HepG2 (cell line): ENCODE data around the gene SMIM41. TPM values are rescaled to one million over a fixed set of nuclear protein-coding genes. Genes with fewer than 3 reads are reported as not detected.

Source experiments
- ATAC-seq: fragments of 200-7000 bp; cut with Tn5 transposase; 3 replicates; pipeline ENCODE4 v1.9.1; 2020; ENCODE audit warnings: mild to moderate bottlenecking, moderate library complexity
- BruUV-seq: library from RNA; stranded (reverse); fragments of 400-500 nt; replicated peaks from 2 replicates; lab custom pipeline; 2021; lab: Mats Ljungman, UMichigan
- CTCF ChIA-PET: fragments of 300-600 bp; formaldehyde crosslinking; extraction: SDS; loops from one replicate; lab custom pipeline; 2021; ENCODE audit warnings: low total read pairs, inconsistent platforms, low intra/inter-chr PET ratio; lab: Yijun Ruan, JAX
- POLR2A ChIA-PET: fragments of 350-600 bp; sonication (Branson Sonifier 250); formaldehyde crosslinking; loops from one replicate; lab custom pipeline; 2020; ENCODE audit warnings: antibody characterized with exemption, inconsistent platforms; lab: Yijun Ruan, JAX
- DNase-seq: peaks from one replicate; pipeline ENCODE4 v3.0.0-alpha.2; 2015; ENCODE audit warnings: low spot score
- FAIRE-seq: peaks from 3 replicates; lab custom pipeline; 2011; peaks lifted over from hg19 to GRCh38; lab: Jason Lieb, UNC
- H2AFZ ChIP-seq: one replicate; pipeline ENCODE4 v1.6.1; 2011; ENCODE audit warnings: low read length, inconsistent platforms
- H3K27ac ChIP-seq: fragments of 300-600 bp; 3 replicates; pipeline ENCODE4 v1.8.0; 2011; ENCODE audit warnings: mixed run types, mild to moderate bottlenecking, mixed read lengths, low read length, inconsistent platforms; ENCODE audit not compliant: insufficient read depth; ENCODE audit errors: extremely low read length
- H3K27me3 ChIP-seq, 2 experiments: fragments of 200-600 bp in 1 of 2; 2 replicates in 1 of 2; 3 replicates in 1 of 2; pipeline versions ENCODE4 v1.6.0 to v1.8.0; 2011; ENCODE audit warnings: low read length in 2 of 2, mild to moderate bottlenecking in 2 of 2, moderate library complexity in 2 of 2, inconsistent platforms in 1 of 2; ENCODE audit not compliant: insufficient read depth in 2 of 2, control insufficient read depth in 1 of 2
- H3K36me3 ChIP-seq, 2 experiments: fragments of 200-600 bp in 1 of 2; replicated peaks in 1 of 2; 2 replicates in 1 of 2; 3 replicates in 1 of 2; pipeline versions ENCODE4 v1.5.1 to v1.8.0; 2011; ENCODE audit warnings: low read length in 2 of 2, inconsistent platforms in 1 of 2; ENCODE audit not compliant: insufficient read depth in 2 of 2, control insufficient read depth in 1 of 2
- H3K4me1 ChIP-seq: 2 replicates; pipeline ENCODE4 v1.5.1; 2012; ENCODE audit warnings: low read length, inconsistent platforms; ENCODE audit not compliant: insufficient read depth
- H3K4me2 ChIP-seq: 2 replicates; pipeline ENCODE4 v1.6.0; 2011; ENCODE audit warnings: low read depth, low read length, inconsistent platforms
- H3K4me3 ChIP-seq, 3 experiments: fragments of 200-600 bp in 1 of 3; sonication (generic), shearing (Covaris generic) in 1 of 3; replicated peaks in 1 of 3; 2 replicates each; pipeline ENCODE4 v1.5.1; 2011 to 2016; ENCODE audit warnings: low read length in 3 of 3, inconsistent platforms in 2 of 3, low read depth in 2 of 3, mild to moderate bottlenecking in 2 of 3, control low read depth in 1 of 3, mixed read lengths in 1 of 3; ENCODE audit not compliant: insufficient read depth in 1 of 3
- H3K79me2 ChIP-seq: one replicate; pipeline ENCODE4 v1.6.1; 2011; ENCODE audit warnings: low read length, inconsistent platforms; ENCODE audit not compliant: insufficient read depth
- H3K9ac ChIP-seq: 2 replicates; pipeline ENCODE4 v1.6.0; 2011; ENCODE audit warnings: mild to moderate bottlenecking, low read depth, low read length, inconsistent platforms; ENCODE audit not compliant: insufficient read depth
- H3K9me3 ChIP-seq: 2 replicates; pipeline ENCODE4 v1.5.1; 2012; ENCODE audit warnings: mild to moderate bottlenecking, low read length
- H4K20me1 ChIP-seq: 2 replicates; pipeline ENCODE4 v1.6.0; 2011; ENCODE audit warnings: inconsistent platforms, mild to moderate bottlenecking, low read length, moderate library complexity; ENCODE audit not compliant: insufficient read depth
- CBX2 ChIP-seq, 2 experiments: fragments of 200-600 bp in 1 of 2; sonication (generic); formaldehyde crosslinking in 1 of 2; IDR thresholded peaks; 2 replicates each; pipeline versions ENCODE4 v1.7.0 to v1.8.1; 2018 to 2022; ENCODE audit warnings: low read depth in 2 of 2, low read length in 1 of 2, mild to moderate bottlenecking in 1 of 2, missing genetic modification reagents in 1 of 2
- HES4 ChIP-seq: sonication (generic); formaldehyde crosslinking; IDR thresholded peaks from 2 replicates; pipeline ENCODE4 v1.9.0; 2021; ENCODE audit warnings: mild to moderate bottlenecking, missing genetic modification reagents, borderline replicate concordance
- HOXA3 ChIP-seq: sonication (generic); formaldehyde crosslinking; IDR thresholded peaks from 2 replicates; pipeline ENCODE4 v1.5.0; 2020; ENCODE audit warnings: missing genetic modification reagents
- ZNF572 ChIP-seq: sonication (generic); formaldehyde crosslinking; IDR thresholded peaks from 2 replicates; pipeline ENCODE4 v1.5.1; 2020; ENCODE audit warnings: mild to moderate bottlenecking, missing genetic modification reagents
- ZNF709 ChIP-seq: sonication (generic); formaldehyde crosslinking; IDR thresholded peaks from 2 replicates; pipeline ENCODE4 v1.5.0; 2020; ENCODE audit warnings: mild to moderate bottlenecking, missing genetic modification reagents
- WGBS: methylation state at CpG from one replicate; pipeline ENCODE4 v1.1.6; 2017; ENCODE audit warnings: low lambda C conversion rate; 5-methylcytosine and 5-hydroxymethylcytosine counted together
- in situ Hi-C: cut with HindIII; loops from 2 replicates; pipeline ENCODE4 v1.10.0; 2017; ENCODE audit warnings: low pct_unique_long_range_greater_than_20kb; ENCODE audit not compliant: extremely low pct_ligation_motif_present
- intact Hi-C: fragments of 100-400 bp; cut with micrococcal nuclease; formaldehyde crosslinking; loops from one replicate; pipeline ENCODE4 v1.10.0; 2022; ENCODE audit not compliant: unreplicated experiment
- polyA plus RNA-seq, 8 experiments: library from polyadenylated mRNA; depleted of rRNA in 3 of 8; stranded (reverse) in 7 of 8; unstranded in 1 of 8; fragments of >200 nt; fragmentation: Illumina TruSeq in 4 of 8; extraction: Trizol in 4 of 8; gene quantifications; 2 replicates each; pipeline versions ENCODE4 v1.2.1 to v1.2.3, GENCODE V29; 2011 to 2016; ENCODE audit warnings: low read depth in 4 of 8, missing spikeins in 1 of 8, mixed read lengths in 1 of 8; ENCODE audit not compliant: insufficient read depth in 1 of 8
- total RNA-seq, 5 experiments: library from RNA; depleted of rRNA; stranded (reverse); fragments of >200 nt; fragmentation: Illumina TruSeq; extraction: Trizol; gene quantifications; 2 replicates each; pipeline ENCODE4 v1.2.3, GENCODE V29; 2016; ENCODE audit warnings: low read depth in 1 of 5
- TF ChIP-seq, protein P1 (sequence below): IDR thresholded peaks from 2 replicates; pipeline ENCODE4 v1.6.1; 2012; ENCODE audit warnings: inconsistent platforms
- TF ChIP-seq, protein P2 (sequence below): IDR thresholded peaks from 2 replicates; pipeline ENCODE4 v1.6.1; 2012; ENCODE audit warnings: low read length, improper control_type of control experiment
- TF ChIP-seq, protein P3 (sequence below): sonication (generic); formaldehyde crosslinking; IDR thresholded peaks from 2 replicates; pipeline ENCODE4 v1.5.1; 2020; ENCODE audit warnings: missing genetic modification reagents, mild to moderate bottlenecking, borderline replicate concordance
- TF ChIP-seq, protein P4 (sequence below): sonication (generic); formaldehyde crosslinking; IDR thresholded peaks from 2 replicates; pipeline ENCODE4 v1.5.0; 2020; ENCODE audit warnings: mild to moderate bottlenecking, missing genetic modification reagents, moderate library complexity

Gene SMIM41
- total and polyA plus RNA-seq, 2 of the 13 experiments (the other 11 are each of a cell fraction or from before 2014, with no cell fraction given) = not detected

DNA sequence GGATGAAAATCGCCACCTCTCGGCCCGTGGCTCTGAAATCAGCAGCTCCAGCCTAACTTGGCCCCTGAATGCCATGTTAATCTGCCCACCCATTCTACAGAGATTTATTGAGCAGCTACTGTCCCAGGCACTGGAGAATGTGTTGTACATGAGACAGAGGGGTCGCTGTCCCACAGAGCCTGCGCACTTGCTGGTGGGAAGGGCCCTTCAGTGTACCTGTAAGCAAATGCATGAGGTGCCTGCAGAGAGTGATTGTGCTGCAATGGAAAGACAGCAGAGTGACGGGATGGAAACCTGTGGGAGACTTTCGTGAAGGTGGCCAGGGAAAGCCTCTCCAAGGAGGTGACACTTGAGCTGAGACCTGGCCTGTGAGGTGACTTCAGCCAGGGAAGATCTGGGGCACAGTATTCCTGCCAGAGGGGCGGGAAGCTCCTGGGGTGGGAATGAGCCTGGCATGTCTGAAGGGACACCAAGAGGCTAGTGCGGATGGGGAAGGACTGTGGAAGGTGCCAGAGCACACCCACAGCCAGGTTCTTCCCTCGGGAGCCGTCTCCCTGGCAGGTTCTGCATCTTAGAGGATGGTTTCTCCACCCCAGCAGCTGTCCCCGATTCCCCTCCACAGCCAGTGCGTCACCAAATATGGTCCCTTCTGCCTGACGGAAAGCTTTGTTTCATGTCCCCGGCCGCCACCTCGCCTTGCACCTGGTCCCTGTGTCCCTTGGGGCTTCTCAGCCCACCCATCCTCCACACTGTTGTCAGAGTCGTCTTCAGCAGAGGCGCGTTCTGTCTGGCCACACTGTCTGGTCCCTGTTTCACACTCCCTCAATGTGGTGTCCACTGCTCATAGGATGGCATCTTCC, 8.7 kb downstream of the SMIM41 start:
- intact Hi-C loops = no loop called here
- CTCF ChIA-PET = no interaction called here
- no peaks in the 10 kb centered on the region for H4K20me1 ChIP-seq

DNA sequence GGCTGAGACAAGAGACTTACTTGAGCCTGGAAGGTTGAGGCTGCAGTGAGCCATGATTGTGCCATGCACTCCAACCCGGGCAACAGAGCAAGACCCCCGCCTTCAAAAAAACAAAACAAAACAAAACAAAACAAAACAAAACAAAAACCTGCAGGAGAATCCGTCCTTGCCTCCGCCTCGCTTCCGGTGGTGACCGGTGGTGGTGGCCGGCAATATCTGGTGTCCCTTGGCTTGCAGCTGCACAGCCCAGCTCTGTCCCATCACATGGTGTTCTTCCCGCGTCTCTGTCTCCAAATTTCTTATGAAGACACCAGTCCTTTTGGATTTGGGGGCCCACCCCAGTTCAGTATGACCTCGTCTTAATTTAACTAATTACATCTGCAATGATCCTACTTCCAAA, 10.0 kb downstream of the SMIM41 start:
- H2AFZ ChIP-seq = no peak overlapping the region
- H3K79me2 ChIP-seq = no peaks in the 10 kb centered on the region
- FAIRE-seq (no peak), ATAC-seq (no peak), DNase-seq (no peak)
- H3K4me3 ChIP-seq = no peak overlapping the region
- no peak overlapping the region for H3K27ac ChIP-seq
- peaks cover 34% of the 10 kb centered on the region for H3K4me1 ChIP-seq
- peaks cover 12 to 55% of the 10 kb centered on the region in 2 experiments for H3K27me3 ChIP-seq
- intact Hi-C loops (no loop called here), in situ Hi-C loops (no loop called here)
- no peaks in the 10 kb centered on the region for H3K9me3 ChIP-seq
- 49% methylated on average over 11 of the region's 11 CpGs for WGBS
- no peaks in the 10 kb centered on the region for H3K36me3 ChIP-seq
- no peak overlapping the region for H3K9ac ChIP-seq
- no peak overlapping the region for H3K4me2 ChIP-seq
- no peaks in the 10 kb centered on the region for H4K20me1 ChIP-seq
- ChIA-PET CTCF (no interaction called here), POLR2A (no interaction called here)
- no TSS peak for BruUV-seq
- TF ChIP-seq, protein P1, sequence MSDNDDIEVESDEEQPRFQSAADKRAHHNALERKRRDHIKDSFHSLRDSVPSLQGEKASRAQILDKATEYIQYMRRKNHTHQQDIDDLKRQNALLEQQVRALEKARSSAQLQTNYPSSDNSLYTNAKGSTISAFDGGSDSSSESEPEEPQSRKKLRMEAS = no peak
- TF ChIP-seq, protein P2, sequence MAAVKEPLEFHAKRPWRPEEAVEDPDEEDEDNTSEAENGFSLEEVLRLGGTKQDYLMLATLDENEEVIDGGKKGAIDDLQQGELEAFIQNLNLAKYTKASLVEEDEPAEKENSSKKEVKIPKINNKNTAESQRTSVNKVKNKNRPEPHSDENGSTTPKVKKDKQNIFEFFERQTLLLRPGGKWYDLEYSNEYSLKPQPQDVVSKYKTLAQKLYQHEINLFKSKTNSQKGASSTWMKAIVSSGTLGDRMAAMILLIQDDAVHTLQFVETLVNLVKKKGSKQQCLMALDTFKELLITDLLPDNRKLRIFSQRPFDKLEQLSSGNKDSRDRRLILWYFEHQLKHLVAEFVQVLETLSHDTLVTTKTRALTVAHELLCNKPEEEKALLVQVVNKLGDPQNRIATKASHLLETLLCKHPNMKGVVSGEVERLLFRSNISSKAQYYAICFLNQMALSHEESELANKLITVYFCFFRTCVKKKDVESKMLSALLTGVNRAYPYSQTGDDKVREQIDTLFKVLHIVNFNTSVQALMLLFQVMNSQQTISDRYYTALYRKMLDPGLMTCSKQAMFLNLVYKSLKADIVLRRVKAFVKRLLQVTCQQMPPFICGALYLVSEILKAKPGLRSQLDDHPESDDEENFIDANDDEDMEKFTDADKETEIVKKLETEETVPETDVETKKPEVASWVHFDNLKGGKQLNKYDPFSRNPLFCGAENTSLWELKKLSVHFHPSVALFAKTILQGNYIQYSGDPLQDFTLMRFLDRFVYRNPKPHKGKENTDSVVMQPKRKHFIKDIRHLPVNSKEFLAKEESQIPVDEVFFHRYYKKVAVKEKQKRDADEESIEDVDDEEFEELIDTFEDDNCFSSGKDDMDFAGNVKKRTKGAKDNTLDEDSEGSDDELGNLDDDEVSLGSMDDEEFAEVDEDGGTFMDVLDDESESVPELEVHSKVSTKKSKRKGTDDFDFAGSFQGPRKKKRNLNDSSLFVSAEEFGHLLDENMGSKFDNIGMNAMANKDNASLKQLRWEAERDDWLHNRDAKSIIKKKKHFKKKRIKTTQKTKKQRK = no peak
- TF ChIP-seq CBX2 (IDR thresholded peaks at IDR 0.05; ENCODE audit: low read depth, low read length) (no peak), CBX2 (CRISPR knock-in tag; IDR thresholded peaks at IDR 0.05; ENCODE audit: low read depth) (no peak), HES4 (no peak), HOXA3 (CRISPR knock-in tag) (no peak)
- TF ChIP-seq, protein P3, sequence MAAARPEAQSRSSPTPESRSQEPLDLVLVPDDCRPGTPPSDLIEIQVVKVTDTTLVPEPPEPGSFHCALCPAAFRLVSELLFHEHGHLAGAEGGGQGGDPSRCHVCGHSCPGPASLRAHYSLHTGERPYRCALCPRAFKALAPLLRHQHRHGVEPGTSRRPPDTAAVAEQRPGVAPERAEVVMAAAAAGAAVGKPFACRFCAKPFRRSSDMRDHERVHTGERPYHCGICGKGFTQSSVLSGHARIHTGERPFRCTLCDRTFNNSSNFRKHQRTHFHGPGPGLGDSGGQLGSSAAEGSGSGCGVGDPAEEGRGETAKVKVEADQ (CRISPR knock-in tag) = no peak

More for the DNA sequence above, 8.7 kb downstream of the SMIM41 start:
- no peak for DNase-seq
- Histone ChIP-seq H3K4me1 (peaks cover 37% of the 10 kb centered on the region), H3K27me3 (peaks cover 12 to 55% of the 10 kb centered on the region in 2 experiments), H3K4me3 (no peak overlapping the region), H3K36me3 (no peaks in the 10 kb centered on the region), H3K79me2 (no peaks in the 10 kb centered on the region), H3K27ac (no peak overlapping the region), H2AFZ (no peak overlapping the region), H3K4me2 (no peak overlapping the region), H3K9me3 (no peaks in the 10 kb centered on the region)
- in situ Hi-C loops = no loop called here
- POLR2A ChIA-PET = no interaction called here
- no peak for FAIRE-seq
- ATAC-seq = peak; percentile 29
- WGBS = 35% methylated on average over 16 of the region's 20 CpGs
- TF ChIP-seq, protein P4, sequence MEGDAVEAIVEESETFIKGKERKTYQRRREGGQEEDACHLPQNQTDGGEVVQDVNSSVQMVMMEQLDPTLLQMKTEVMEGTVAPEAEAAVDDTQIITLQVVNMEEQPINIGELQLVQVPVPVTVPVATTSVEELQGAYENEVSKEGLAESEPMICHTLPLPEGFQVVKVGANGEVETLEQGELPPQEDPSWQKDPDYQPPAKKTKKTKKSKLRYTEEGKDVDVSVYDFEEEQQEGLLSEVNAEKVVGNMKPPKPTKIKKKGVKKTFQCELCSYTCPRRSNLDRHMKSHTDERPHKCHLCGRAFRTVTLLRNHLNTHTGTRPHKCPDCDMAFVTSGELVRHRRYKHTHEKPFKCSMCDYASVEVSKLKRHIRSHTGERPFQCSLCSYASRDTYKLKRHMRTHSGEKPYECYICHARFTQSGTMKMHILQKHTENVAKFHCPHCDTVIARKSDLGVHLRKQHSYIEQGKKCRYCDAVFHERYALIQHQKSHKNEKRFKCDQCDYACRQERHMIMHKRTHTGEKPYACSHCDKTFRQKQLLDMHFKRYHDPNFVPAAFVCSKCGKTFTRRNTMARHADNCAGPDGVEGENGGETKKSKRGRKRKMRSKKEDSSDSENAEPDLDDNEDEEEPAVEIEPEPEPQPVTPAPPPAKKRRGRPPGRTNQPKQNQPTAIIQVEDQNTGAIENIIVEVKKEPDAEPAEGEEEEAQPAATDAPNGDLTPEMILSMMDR (CRISPR knock-in tag) = peak; percentile 41
- no peak for TF ChIP-seq ZNF709 (CRISPR knock-in tag)
- TF ChIP-seq ZNF572 = no peak
- TF ChIP-seq, all 625 proteins: peak for 1
- BruUV-seq = no TSS peak
- no peak overlapping the region for H3K9ac ChIP-seq
